Measurements from ENCODE around the gene SLC12A8. TPM values are rescaled to one million over a fixed set of nuclear protein-coding genes. Genes with fewer than 3 reads are reported as not detected.

SLC12A8 gene
- total and polyA plus RNA-seq, 2 experiments from 2014 or later = 6.9 to 15.9 TPM

DNA sequence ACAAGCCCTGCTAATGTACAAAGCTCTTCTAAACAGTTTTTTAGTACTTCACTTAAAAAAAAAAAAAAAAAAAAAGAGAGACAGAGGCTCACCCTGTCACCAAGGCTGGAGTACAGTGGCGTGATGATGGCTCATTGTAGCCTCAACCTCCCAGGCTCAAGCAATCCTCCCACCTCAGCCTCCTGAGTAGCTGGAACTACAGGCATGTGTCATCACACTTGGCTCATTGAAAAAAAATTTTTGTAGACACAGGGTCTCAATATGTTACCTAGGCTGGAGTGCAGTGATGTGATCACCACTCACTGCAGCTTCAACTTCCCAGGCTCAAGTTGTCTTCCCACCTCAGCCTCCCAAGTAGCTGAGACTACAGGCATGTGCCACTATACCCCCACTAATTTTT, 109.1 kb downstream of the SLC12A8 start:
- Histone ChIP-seq H3K27ac (ENCODE audit: low read depth) (no peak overlapping the region), H3K79me2 (replicated peaks; ENCODE audit: insufficient read depth) (no peaks in the 10 kb centered on the region), H4K20me1 (replicated peaks; ENCODE audit: insufficient read depth) (no peaks in the 10 kb centered on the region; the same call in 1 of the 2 replicates), H3K9me2 (ENCODE audit: insufficient read depth) (no peaks in the 10 kb centered on the region), H3K27me3 (ENCODE audit: insufficient read depth) (no peaks in the 10 kb centered on the region), H3K4me3 (no peak overlapping the region), H3F3A (replicated peaks; ENCODE audit: low read depth) (no peaks in the 10 kb centered on the region), H2AFZ (no peak overlapping the region), H3K4me2 (no peak overlapping the region), H3K4me1 (ENCODE audit: insufficient read depth) (no peaks in the 10 kb centered on the region), H3K36me3 (ENCODE audit: insufficient read depth) (no peaks in the 10 kb centered on the region)
- H3K4me1 Mint-ChIP-seq = peaks cover 6% of the 10 kb centered on the region
- H3K36me3 Mint-ChIP-seq (ENCODE audit: low read depth) = peaks cover 18% of the 10 kb centered on the region; the same call in 2 of the 3 replicates
- no peak overlapping the region for H3K27ac Mint-ChIP-seq
- H3K4me3 Mint-ChIP-seq = no peak overlapping the region
- ATAC-seq (no peak), DNase-seq (ENCODE audit: low spot score) (no peak)
- TF ChIP-seq ZNF114 (CRISPR knock-in tag; IDR thresholded peaks at IDR 0.05) = no peak
- TF ChIP-seq JUNB (IDR thresholded peaks at IDR 0.05; ENCODE audit: unreplicated experiment) = no peak
- TF ChIP-seq POLR2AphosphoS5 (IDR thresholded peaks at IDR 0.05; ENCODE audit: low read depth) = no peak
- no peak for TF ChIP-seq ZNF462 (CRISPR knock-in tag; IDR thresholded peaks at IDR 0.05)
- no peak for TF ChIP-seq NANOG (IDR thresholded peaks at IDR 0.05; ENCODE audit: borderline replicate concordance)
- TF ChIP-seq, protein P1, sequence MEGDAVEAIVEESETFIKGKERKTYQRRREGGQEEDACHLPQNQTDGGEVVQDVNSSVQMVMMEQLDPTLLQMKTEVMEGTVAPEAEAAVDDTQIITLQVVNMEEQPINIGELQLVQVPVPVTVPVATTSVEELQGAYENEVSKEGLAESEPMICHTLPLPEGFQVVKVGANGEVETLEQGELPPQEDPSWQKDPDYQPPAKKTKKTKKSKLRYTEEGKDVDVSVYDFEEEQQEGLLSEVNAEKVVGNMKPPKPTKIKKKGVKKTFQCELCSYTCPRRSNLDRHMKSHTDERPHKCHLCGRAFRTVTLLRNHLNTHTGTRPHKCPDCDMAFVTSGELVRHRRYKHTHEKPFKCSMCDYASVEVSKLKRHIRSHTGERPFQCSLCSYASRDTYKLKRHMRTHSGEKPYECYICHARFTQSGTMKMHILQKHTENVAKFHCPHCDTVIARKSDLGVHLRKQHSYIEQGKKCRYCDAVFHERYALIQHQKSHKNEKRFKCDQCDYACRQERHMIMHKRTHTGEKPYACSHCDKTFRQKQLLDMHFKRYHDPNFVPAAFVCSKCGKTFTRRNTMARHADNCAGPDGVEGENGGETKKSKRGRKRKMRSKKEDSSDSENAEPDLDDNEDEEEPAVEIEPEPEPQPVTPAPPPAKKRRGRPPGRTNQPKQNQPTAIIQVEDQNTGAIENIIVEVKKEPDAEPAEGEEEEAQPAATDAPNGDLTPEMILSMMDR (conservative IDR thresholded peaks at IDR 0.05; ENCODE audit: low read depth in 2 of 2) = no peak
- no peak for TF ChIP-seq STAT1 (IDR thresholded peaks at IDR 0.05; ENCODE audit: unreplicated experiment)
- no peak for TF ChIP-seq EZH2phosphoT487 (IDR thresholded peaks at IDR 0.05; ENCODE audit: unreplicated experiment)
- no peak for TF ChIP-seq REST (IDR thresholded peaks at IDR 0.05; ENCODE audit: unreplicated experiment)
- no peak for TF ChIP-seq ZNF331 (CRISPR knock-in tag; IDR thresholded peaks at IDR 0.05; ENCODE audit: low read depth)
- no peak for TF ChIP-seq CREB1 (CRISPR knock-in tag; IDR thresholded peaks at IDR 0.05; ENCODE audit: low read depth)
- TF ChIP-seq EZH2 (IDR thresholded peaks at IDR 0.05; ENCODE audit: low read depth, unreplicated experiment) = no peak
- no peak for TF ChIP-seq ETS1 (IDR thresholded peaks at IDR 0.05)
- H3K9me3 Mint-ChIP-seq = no peaks in the 10 kb centered on the region
- no peaks in the 10 kb centered on the region for H3K27me3 Mint-ChIP-seq (ENCODE audit: insufficient read depth, low read depth, poor library complexity)
